Fibroblast of villous mesenchyme (primary cell): ENCODE results near the gene CDH4. TPM values are rescaled to one million over a fixed set of nuclear protein-coding genes. Genes with fewer than 3 reads are reported as not detected.

Source experiments
- DNase-seq: peaks from one replicate; pipeline ENCODE4 v3.0.0-alpha.2; 2010; ENCODE audit warnings: low read depth
- H3K4me3 ChIP-seq: 2 replicates; pipeline ENCODE4 v1.5.1; 2011; ENCODE audit warnings: low read depth, mild to moderate bottlenecking, low read length
- total RNA-seq: library from RNA; depleted of rRNA; stranded (reverse); fragments of >200 nt; gene quantifications from 2 replicates; pipeline ENCODE4 v1.2.3, GENCODE V29; 2012
- TF ChIP-seq, protein P1 (sequence below): IDR thresholded peaks from 2 replicates; pipeline ENCODE4 v1.5.1; 2012; ENCODE audit warnings: low read depth, mild to moderate bottlenecking, low read length; ENCODE audit not compliant: insufficient read depth

CDH4 gene
- total RNA-seq, 1 donor: 1.7 TPM

- no peak for DNase-seq
- H3K4me3 ChIP-seq: no peak overlapping the region
- TF ChIP-seq, protein P1, sequence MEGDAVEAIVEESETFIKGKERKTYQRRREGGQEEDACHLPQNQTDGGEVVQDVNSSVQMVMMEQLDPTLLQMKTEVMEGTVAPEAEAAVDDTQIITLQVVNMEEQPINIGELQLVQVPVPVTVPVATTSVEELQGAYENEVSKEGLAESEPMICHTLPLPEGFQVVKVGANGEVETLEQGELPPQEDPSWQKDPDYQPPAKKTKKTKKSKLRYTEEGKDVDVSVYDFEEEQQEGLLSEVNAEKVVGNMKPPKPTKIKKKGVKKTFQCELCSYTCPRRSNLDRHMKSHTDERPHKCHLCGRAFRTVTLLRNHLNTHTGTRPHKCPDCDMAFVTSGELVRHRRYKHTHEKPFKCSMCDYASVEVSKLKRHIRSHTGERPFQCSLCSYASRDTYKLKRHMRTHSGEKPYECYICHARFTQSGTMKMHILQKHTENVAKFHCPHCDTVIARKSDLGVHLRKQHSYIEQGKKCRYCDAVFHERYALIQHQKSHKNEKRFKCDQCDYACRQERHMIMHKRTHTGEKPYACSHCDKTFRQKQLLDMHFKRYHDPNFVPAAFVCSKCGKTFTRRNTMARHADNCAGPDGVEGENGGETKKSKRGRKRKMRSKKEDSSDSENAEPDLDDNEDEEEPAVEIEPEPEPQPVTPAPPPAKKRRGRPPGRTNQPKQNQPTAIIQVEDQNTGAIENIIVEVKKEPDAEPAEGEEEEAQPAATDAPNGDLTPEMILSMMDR: no peak
Measured at GRCh38 chr20:61700595-61701140, 448.6 kb downstream of the CDH4 start.

- no peak for DNase-seq
- H3K4me3 ChIP-seq: no peak overlapping the region
- TF ChIP-seq, protein P1: no peak
Measured at GRCh38 chr20:61701401-61701800, 449.3 kb downstream of the CDH4 start.

DNA sequence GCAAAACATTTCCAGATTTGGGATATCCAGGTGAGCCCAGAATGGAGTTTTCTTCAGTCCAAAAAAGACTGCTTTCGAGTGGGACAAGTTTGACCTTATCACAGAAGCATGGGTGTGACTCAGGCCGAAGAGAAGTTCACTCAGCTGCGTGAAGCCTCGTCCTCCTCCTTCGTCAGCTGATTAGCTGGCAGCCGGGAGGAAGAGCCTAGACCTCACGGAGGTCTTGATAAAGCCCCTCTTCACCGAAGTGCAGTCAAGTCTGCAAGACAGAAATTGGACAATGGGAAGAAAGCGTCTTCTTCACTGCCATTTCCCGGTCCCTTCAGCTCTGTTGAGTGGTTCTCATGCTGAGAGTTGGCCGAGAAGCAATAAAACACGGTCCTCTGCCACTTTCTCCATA, 449.7 kb downstream of the CDH4 start:
- no peak for DNase-seq
- H3K4me3 ChIP-seq: no peak overlapping the region
- TF ChIP-seq, protein P1: no peak

- TF ChIP-seq, protein P1: no peak
Measured at GRCh38 chr20:61702246-61702645, 450.2 kb downstream of the CDH4 start.

GRCh38 chr20:61704661-61705060, 452.6 kb downstream of the CDH4 start:
- TF ChIP-seq, protein P1: no peak
- no peak for DNase-seq
- no peak overlapping the region for H3K4me3 ChIP-seq

More at GRCh38 chr20:61702246-61702645, 450.2 kb downstream of the CDH4 start:
- DNase-seq: no peak
- H3K4me3 ChIP-seq: no peak overlapping the region

GRCh38 chr20:61705386-61706258, 453.6 kb downstream of the CDH4 start:
- H3K4me3 ChIP-seq: no peak overlapping the region
- TF ChIP-seq, protein P1: no peak
- DNase-seq: no peak
